Astrocyte of the hippocampus (primary cell): Measurements from ENCODE around the gene DNAJC1.
"Not testable (repeated sequence)": the region's sequence is repeated elsewhere in the genome, so short reads cannot be mapped to it uniquely, and the experiment has no call there.

Experiments used
- DNase-seq: peaks from one replicate; pipeline ENCODE4 v3.0.0; 2011; ENCODE audit warnings: low read depth, low spot score

Gene DNAJC1

DNA sequence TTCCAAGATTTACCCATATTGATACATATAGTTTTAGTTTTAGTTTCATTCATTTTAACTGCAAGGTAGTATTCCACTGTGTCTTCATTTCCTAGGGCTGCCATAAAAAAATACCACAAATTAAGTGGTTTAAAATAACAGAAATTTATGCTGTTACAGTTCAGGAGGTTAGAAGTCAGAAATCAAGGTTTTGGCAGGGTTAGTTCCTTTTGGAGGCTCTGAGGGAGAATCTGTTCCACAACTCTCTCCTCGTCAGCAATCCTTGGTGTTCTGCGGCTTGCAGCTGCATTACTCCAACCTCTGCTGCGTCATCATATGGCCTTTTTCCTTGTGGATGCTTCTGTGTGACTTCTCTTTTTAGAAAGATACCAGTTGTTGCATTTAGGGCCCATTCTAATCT, 176.2 kb downstream of the DNAJC1 start:
- no peak for DNase-seq

DNA sequence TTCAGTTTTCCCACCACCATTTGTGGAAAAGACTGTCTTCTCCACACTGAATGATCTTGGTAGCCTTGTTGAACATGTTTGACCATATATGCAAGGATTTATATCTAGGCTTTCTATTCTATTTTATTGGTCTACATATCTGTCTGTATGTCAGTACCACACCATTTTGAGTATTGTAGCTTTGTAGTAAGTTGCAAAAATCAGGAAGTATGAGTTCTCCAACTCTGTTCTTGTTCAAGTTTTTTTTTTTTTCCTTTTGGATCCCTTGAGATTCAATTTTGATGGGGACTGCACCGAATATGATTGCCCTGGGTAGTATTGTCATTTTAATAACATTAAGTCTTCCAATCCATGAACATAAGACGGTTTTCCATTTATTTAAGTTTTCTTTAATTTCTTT, 176.8 kb downstream of the DNAJC1 start:
- no peak for DNase-seq

DNA sequence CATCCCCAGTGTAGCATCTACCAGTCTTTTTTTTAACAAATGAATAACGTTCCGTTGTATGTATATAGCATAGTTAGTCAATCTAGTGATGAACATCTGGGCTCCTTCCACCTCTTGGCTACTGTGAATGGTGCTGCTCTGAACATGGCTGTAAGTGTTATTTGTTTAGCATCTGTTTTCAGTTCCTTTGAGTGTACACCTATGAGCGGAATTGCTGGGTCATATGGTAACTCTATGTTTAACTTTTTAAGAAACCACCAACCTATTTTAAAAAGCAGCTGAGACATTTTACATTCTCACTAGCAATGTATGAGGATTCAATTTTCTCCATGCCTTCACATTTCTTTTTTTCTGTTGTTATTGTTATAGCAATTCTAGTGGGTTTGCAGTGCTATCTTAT, 178.2 kb downstream of the DNAJC1 start:
- no peak for DNase-seq

GRCh38 chr10:21824409-21824808, 179.1 kb downstream of the DNAJC1 start:
- DNase-seq: no peak

DNA sequence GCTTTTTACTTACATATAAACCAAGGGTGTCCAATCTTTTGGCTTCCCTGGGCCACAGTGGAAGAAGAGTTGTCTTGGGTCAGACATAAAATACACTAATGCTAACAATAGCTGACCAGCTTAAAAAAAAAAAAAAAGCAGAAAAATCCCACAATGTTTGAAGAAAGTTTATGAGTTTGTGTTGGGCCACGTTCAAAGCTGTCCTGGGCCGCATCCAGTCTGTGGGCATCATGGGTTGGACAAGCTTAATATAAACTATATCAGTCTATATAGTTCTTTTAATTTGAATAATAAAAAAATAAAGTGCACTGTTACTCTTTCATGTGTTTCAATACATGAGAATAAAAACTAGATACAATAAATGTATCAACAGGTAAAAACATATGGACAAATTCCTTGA, 179.9 kb downstream of the DNAJC1 start:
- no peak for DNase-seq

GRCh38 chr10:21822273-21822672, 181.3 kb downstream of the DNAJC1 start:
- DNase-seq: not testable (repeated sequence)

GRCh38 chr10:21820952-21821351, 182.6 kb downstream of the DNAJC1 start:
- DNase-seq: no peak

- not testable (repeated sequence) for DNase-seq
Observed at GRCh38 chr10:21818416-21818815, 185.1 kb downstream of the DNAJC1 start.

- peak; percentile 6 for DNase-seq
Observed at GRCh38 chr10:21814866-21815265, 188.7 kb downstream of the DNAJC1 start.

- no peak for DNase-seq
Observed at GRCh38 chr10:21813946-21814345, 189.6 kb downstream of the DNAJC1 start.

- DNase-seq: peak; percentile 36
Observed at GRCh38 chr10:21811245-21811585, 192.3 kb downstream of the DNAJC1 start.

DNA sequence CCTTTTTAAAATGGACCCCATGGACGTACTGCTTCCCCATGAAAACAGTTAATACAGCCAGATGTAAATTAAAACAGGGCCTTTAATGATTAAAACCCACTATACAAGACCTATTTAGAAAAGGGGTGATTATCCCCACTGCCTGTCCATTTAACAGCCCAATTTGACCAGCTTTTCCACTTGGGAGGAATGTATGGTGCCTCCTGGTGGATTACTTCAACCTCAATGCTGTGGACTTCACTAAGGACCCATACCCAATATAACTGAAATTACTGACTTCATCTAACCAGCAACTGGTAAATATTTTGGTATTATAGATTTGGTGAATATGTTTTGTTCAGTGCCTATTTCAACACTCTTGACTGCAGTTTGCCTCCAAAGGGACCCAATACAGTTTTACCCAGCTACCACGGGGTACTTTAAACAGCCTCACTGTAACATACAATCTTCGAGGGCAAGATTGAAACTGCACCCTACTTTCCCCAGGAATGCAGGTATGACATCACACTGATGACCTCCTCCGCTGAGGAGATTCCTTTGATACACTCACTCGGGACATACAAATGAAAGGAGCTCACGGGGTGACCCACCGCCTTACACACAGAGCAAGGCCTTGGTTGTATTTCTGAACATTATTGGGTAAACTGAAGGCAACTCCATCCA, 192.8 kb downstream of the DNAJC1 start:
- peak; percentile 26 for DNase-seq

GRCh38 chr10:21808550-21808949, 195.0 kb downstream of the DNAJC1 start:
- no peak for DNase-seq

DNA sequence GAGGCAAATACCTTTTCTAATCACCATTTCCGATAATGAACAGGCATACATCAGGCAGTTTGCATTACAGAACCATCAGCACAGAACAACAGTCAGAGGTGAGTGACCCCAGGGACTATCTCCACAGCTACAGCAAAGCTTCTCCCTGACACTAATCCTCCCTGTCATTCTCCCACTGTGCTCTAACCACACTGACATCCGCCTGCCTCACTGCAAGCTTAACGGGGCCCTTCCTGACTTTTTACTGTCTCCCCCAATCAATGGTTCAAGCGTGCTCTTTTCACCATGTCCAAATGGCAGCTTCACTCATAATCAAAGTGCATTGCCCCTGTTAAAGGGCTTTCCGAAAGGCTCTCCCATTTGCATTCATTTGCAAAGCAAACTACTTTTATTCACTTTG, 196.3 kb downstream of the DNAJC1 start:
- DNase-seq: peak; percentile 16

GRCh38 chr10:21803374-21803773, 200.2 kb downstream of the DNAJC1 start:
- no peak for DNase-seq

GRCh38 chr10:21801609-21802008, 201.9 kb downstream of the DNAJC1 start:
- no peak for DNase-seq

- DNase-seq: no peak
Observed at GRCh38 chr10:21797984-21798765, 205.4 kb downstream of the DNAJC1 start.

DNA sequence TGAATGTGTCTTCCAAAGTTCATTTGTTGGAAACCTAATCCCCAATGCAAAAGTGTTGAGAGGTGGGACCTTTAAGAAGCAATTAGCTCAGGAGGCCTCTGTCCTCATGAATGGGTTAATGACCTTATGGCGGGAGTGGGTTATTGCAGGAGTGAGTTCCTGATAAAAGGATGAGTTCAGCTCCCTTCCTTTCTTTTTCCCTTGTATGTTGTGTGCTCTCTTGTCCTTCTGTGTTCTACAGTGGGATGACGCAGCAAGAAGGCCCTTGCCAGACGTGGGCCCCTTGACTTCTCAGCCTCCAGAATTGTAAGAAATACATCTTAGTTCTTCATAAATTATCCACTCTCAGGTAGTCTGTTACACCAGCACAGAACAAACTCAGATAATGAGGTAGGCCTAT, 206.0 kb downstream of the DNAJC1 start:
- DNase-seq: no peak

- no peak for DNase-seq
Observed at GRCh38 chr10:21791276-21791675, 212.3 kb downstream of the DNAJC1 start.

GRCh38 chr10:21776883-21777282, 226.6 kb downstream of the DNAJC1 start:
- DNase-seq: no peak

- no peak for DNase-seq
Observed at GRCh38 chr10:21771219-21771618, 232.3 kb downstream of the DNAJC1 start.

DNA sequence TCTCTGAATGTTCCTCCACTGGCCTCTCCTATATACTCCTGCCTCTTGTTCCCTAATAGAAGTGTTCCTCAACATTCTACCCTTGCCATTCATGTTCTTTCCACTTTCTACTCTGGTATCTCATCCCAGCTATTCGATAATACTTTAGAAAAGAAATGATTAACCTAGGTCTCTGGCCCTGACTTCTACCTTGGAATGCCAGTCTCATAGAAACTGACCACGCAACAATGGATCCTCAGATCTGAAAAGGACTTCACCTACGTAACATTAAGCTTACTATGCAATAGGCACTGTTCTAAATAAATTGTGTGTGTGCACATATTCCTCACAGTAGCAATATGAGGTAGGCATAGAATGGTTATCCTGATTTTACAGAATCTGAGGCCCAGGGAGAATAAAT, 234.5 kb downstream of the DNAJC1 start:
- no peak for DNase-seq

- no peak for DNase-seq
Observed at GRCh38 chr10:21764466-21765189, 238.9 kb downstream of the DNAJC1 start.
